SH-SY5Y (cell line): Measurements from ENCODE around the gene CTSE.

ENCODE experiments used
- GATA2 ChIP-seq: IDR thresholded peaks from 2 replicates; pipeline ENCODE4 v1.6.1; 2011; ENCODE audit warnings: mild to moderate bottlenecking, low read depth, low read length
- GATA3 ChIP-seq: IDR thresholded peaks from 2 replicates; pipeline ENCODE4 v1.6.1; 2011; ENCODE audit warnings: low read depth, mild to moderate bottlenecking, low read length, moderate library complexity

The CTSE gene

GRCh38 chr1:205973377-205974232 is 50.1 kb downstream of the CTSE start:
- TF ChIP-seq GATA2, result no peak
- no peak for TF ChIP-seq GATA3

- TF ChIP-seq GATA3 (no peak), GATA2 (no peak)
Measured at GRCh38 chr1:205972491-205973168, 51.1 kb downstream of the CTSE start.

GRCh38 chr1:205972081-205972480 is 51.6 kb downstream of the CTSE start:
- TF ChIP-seq GATA2 (no peak), GATA3 (no peak)

GRCh38 chr1:205971082-205971481 is 52.6 kb downstream of the CTSE start:
- TF ChIP-seq GATA3 (no peak), GATA2 (no peak)

- no peak for TF ChIP-seq GATA2
Measured at GRCh38 chr1:205970486-205970885, 53.2 kb downstream of the CTSE start.

GRCh38 chr1:205969229-205969628 is 54.5 kb downstream of the CTSE start:
- TF ChIP-seq GATA2, result no peak
- no peak for TF ChIP-seq GATA3

- no peak for TF ChIP-seq GATA2
- no peak for TF ChIP-seq GATA3
Measured at GRCh38 chr1:205967554-205968335, 56.0 kb downstream of the CTSE start.

- no peak for TF ChIP-seq GATA3
- TF ChIP-seq GATA2, result no peak
Measured at GRCh38 chr1:205965036-205965884, 58.4 kb downstream of the CTSE start.

GRCh38 chr1:205963352-205964155 is 60.1 kb downstream of the CTSE start:
- TF ChIP-seq GATA3 (no peak), GATA2 (no peak)

- TF ChIP-seq GATA3 (no peak), GATA2 (no peak)
Measured at GRCh38 chr1:205962821-205963221, 60.9 kb downstream of the CTSE start.

- TF ChIP-seq GATA3 (no peak), GATA2 (no peak)
Measured at GRCh38 chr1:205961991-205962820, 61.5 kb downstream of the CTSE start.

GRCh38 chr1:205961405-205961804 is 62.3 kb downstream of the CTSE start:
- no peak for TF ChIP-seq GATA3
- TF ChIP-seq GATA2, result no peak
